HL-60/S4 (cell line): Measurements from ENCODE around the gene PLEKHA7.

Experiments
- in situ Hi-C: fragments of 300-500 bp; cut with MboI; formaldehyde crosslinking; loops from 2 replicates; pipeline ENCODE4 v1.14.3; 2022; ENCODE audit warnings: low sequenced_read_pairs

Gene PLEKHA7

DNA sequence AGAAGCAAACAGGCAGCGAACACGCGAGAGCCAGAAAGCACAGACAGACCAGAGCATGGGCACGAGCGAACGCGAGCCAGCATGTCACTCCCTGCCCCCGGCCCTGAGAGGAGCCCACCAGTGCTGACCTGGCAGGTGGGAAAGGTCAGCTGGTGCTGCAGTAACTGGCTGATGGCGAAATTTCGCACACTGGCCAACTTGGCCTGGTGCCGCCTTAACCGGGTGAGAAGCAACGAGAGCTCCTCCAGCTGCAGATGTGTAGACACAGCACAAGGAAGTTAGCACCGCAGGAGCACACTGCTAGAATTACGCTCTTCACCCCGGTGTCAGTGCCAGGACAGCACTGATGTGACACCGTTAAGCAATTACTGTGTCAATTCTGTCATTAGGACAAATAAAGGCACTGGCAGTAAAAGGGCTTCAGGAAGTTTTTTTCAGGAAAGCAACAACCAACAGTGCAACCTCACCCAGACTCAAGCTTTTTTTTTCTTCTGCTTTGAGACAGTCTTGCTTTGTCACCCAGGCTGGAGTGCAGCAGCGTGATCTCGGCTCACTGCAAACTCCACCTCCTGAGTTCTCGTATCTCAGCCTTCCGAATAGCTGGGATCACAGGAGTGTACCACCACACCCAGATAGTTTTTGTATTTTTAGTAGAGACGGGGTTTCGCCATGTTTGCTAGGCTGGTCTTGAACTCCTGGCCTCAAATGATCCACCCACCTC, 199.0 kb downstream of the PLEKHA7 start:
- in situ Hi-C loops, result no loop called here

DNA sequence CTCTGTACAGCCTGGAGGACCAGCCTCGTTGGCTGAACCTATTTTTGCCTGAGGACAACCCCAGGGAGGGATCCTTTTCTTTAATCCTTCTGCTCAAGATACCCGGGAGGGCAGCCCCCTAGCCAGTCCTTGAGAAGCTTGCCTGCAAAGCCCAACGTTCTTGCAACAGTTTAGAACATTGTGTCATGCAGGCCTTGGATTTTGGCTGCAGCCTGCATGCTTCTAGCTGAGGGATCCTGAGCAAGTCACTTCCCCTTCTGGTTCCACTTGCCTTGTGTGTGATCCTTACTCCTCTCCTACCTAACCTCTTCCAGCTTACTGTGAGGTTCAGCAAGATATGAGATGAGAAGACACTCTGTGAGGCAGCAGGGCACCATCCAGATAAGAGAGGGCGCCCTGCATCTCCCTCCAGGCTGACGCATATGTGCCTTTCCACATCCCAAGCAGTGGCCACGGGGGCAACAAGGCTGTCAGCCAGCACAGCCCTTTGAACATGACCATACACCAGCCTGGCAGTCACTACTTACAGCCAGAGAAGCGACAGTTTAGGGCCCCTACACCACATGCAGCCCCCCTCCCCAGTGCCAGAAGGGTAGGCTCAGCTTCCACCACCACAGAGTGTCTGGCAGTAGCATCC, 199.7 kb downstream of the PLEKHA7 start:
- in situ Hi-C loops, result no loop called here

DNA sequence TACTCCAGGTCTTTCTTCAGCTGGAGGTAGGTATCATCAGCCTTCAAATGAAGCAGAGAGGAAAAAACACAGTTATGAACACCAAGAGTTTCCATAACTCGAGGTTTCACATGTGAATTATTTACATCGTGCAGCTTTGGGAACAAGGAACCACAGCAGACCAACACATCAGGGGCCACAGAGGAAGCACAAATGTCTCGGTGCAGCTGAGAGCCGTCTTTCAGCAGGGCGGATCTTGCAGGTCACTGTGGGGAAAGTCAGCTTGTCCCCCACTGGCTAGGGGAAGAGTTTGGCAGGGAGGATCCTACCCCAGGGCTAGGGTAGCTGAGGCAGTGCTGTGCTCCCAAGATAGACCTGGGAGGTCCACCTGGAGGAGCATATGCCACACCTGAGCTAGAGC, 201.1 kb downstream of the PLEKHA7 start:
- in situ Hi-C loops, result no loop called here

DNA sequence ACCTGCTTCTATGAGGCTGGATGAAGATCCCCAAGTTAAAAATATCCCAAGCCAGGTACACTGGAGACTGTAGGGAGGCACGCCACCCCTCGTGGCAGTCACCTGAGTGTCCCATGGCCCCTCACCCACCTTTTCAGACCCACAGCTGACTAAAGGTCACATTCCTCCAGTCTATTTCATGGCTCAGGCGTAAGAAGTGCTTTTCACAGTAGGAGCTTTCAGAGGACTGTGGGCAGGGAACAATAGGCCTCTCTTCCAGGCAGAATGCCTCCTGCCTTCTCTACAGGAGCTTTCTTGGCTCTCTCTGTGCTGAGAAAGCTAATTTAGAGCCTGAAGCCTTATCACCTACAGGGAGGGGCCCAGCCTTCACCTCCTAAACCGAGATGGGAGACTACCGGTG, 201.9 kb downstream of the PLEKHA7 start:
- in situ Hi-C loops, result no loop called here

DNA sequence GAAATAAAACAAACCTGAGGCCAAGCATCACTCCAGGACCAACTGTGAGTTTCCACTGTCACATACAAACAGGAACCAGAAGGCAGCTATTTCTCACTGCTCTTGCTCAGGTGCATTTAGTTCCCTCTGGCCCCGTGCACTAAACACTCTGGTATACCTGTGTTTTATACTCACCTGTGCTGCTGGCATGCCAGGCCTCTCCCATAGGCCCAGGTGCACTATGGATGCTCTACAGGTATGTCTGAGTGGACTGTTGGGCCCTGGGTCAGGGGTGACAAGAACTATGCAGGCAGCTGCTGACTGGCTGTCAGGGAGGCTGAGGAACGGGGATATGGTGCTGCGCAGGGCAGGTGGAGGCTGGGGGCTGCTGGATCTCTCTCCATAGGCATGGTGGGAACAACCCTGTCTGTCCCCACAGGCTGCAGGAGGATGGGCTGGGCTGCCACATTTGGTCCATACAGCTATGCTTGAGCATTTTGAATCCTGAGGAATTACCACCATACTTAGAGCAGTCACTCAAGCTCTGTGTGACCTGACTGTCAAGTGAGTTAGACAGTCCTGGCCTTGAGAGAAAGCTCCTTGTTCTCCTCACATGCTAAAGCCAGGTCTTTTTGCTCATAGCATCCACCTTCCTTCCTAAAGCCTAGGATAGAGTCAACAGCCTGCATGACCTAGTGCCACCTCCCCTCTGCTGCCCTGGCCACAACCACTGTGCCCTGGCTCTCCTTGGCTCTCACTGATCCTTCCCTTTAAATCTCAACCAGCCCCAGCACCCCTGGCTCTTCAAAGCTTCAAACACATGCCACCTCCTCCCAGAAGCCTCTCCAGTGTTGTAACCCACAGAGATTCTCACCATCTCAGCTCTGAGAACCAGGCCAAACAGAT, 202.8 kb downstream of the PLEKHA7 start:
- in situ Hi-C loops, result no loop called here

DNA sequence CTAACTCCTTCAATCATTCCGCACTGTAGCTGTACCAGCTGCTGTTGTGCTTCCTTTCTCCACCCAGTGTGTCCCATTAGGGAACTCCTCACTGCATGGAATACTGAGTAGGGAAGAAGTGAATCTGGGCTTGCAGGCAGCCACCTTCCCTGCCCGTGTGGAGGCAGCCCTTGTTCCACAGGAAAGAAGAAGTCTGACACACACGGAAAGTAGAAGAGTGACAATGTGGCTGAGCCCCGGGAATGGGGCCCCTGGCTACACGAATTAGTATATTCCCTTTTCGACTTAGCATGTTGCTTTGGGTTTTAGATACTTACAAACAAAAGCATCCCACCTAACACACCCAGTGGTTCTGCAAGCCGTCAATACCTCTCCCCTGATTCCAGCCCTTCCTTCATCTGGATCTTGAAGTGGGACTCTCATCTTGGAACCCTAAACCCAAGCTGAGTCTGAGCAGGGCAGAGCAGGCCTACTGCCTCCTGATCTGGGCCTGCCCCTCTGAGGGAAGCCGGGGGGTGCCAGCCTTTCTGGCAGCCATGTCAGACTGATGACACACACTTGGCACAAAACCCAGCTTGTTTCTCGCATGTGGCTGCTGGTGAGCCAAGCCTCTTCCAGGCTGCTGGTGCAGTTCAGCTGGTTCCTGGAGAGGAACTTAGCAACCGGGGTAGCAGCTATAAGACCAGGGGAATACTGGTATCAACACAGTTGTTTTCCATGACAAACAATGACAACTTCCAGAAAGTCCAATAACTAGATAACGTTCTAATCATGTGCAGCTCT, 204.1 kb downstream of the PLEKHA7 start:
- in situ Hi-C loops, result no loop called here

DNA sequence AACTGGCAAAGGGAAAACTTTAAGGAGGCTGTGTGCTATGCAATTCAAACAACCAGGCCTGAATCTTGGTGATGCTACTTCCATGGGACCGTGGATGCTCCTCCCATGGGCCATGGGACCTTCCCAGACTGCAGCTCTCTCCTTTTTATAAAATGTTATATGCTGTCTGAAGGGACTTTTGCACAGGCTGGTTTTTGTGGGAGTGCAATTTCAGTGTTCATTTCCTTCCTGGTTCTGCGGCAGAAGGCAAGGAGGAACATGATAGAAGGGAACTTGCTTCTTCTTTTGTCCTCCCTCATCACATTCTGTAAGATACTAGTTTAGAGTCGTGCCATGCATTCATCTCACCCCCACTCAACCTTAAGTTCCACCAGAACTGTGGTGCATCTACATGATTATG, 206.9 kb downstream of the PLEKHA7 start:
- in situ Hi-C loops, result no loop called here

DNA sequence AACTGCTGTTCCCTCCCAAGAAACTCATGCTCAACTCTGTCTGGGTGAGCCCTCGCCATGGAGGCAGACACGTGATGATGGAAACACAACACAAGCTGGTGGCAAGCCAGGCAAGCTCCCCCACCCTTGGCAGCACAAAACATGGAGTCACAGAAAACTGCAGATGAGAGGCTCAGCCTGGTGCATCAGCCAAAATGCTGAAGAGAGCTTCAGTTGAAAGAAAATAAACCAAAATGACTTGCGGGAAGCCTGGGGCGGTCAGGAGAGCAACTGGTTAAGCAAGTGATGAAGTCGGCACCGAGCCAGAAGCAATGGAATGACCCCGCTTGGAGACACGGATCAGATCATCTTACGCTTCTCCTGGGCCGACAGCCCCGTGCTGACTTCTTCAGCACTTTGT, 207.4 kb downstream of the PLEKHA7 start:
- in situ Hi-C loops, result no loop called here

DNA sequence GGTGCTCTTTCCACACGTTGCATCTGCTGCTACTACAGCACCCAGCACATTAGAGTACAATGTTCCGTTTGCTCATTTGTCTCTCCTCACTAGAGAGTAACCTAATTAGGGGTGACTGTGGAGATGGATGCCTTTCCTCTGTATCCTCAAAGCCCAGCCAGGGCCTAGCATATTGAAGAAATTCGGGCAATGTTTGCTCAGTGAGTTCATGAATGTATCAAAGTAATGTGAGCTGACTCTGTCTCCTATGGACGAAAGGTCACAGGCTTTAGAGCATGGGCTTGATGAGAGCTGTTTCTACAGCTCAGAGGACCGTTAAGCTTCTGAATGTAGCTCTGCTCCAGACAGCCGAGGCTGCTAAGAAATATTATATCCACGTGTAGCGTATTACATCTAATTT, 208.3 kb downstream of the PLEKHA7 start:
- in situ Hi-C loops, result no loop called here

DNA sequence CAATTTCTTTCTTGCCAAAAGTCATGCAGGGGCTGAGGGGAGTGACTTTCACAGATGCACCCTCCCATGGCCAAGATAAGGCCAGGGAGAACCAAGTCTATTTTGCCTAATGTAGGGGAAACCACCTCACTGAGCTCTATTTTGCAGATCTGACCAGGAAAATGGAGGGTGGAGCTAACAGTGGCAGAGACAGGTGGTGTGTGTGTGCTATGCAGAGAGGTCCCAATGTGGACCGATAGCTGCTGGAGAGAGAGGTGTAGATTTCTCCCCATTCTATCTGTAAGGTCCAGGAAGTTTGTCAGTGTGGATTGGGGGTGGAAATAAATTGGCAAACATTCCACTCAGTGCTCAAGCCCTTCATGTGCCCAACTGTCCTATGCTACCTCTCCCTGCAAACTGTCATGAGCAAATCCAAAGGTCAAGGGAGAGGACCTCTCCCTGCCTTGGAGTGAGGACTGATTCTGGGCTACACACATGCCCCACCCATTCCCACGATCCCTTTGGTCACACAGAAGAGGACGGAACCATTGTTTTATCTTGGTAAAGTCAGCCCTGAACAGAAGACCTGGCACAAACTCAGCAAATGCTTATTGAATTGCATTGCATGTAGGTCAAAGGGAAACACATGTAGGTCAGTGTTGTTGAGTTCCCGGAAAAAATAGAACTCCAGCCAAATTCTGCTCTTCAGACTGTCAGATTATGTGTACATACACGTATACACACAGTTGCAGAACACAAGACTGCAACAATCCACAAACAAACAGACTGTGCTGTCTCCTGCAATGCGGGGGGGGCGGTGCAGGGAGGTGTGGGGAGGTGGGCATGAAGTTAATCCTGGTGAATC, 209.9 kb downstream of the PLEKHA7 start:
- in situ Hi-C loops, result no loop called here

DNA sequence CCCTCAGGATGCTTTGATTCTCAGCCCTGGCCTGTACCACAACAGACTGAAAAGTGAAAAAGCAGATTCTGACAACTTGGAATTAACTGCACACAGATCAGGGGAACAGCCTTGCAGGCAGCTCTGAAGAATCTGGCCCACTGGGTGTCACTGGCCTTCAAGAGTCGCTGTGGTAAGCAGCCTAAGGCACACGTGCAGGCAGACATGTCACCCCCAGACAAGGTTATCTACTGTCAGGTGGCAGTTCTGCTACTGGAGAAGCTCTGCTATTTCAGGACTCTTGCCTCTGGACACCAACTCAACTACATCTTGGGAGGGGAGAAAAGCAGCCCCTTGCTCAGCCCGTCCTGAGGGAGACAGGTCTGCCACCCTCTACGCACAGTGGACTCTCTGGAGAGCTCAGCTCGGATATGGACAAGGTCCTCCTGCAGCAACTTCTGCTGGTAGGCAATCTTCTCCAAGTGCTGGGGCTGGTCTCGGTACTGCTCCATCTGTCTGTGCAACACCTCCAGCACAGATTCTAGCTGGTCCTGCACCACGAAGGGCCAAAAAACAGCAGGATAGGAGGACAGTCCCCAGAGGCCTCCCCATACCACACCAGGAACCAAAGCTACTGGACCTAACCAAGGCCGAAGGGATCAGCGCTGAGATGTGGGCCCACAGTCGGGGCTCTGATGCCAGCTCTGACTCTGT, 212.8 kb downstream of the PLEKHA7 start:
- in situ Hi-C loops, result no loop called here

DNA sequence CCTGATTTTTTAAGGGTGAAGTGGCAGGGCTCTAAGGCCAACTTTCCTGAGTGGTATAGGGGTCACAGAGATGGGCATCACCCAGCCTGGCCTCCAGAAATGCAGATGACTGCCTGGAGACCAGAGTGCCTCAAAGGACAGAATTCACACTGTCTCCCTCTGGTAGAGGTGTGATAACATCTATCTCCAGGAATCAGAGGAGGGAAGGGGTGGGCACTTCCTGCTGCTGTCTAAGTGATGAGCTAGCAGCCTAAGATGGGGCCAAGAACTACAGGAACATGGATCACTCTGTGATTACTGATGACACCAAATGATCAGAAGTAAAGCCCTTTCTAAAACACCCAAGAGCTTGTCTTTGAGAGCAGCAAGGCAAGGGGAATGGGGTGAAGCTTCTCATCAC, 213.8 kb downstream of the PLEKHA7 start:
- in situ Hi-C loops, result no loop called here

DNA sequence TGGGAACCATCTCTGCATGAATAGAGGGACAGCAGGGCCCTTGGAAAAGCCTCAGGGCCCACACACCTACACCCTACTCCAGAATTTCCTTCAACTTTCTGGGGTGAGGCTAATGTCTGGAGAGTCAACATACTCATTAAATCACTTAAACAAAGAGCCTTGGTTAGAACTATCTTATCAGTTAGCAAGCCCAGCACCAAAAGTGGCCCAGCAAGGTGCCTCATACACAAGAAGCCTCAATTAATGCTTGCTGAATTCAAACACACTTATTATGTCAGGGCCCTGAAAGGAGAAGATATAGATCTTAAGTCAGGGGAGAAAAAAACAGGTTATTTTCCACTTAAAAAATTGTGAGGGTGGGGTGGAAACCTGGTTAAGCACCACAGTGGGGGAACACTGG, 214.3 kb downstream of the PLEKHA7 start:
- in situ Hi-C loops, result no loop called here

DNA sequence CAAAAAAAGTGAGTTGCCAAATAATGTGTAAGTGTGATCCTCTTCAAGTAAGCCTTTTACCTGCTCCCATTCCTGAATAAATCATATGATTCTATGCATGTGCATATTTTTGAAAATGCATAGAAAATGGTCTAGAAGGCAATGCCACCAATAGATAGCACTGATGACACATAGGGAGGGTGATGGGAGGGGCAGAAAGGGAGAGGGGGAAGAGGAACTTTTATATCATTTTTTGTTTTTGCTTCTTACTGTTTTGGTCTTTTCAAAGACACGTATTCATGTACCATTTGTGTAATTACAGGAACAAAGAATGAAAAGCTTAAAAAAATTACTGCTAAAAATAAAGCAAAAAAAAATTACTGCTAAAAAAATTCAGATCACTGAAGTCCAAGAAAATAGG, 215.0 kb downstream of the PLEKHA7 start:
- in situ Hi-C loops, result no loop called here

DNA sequence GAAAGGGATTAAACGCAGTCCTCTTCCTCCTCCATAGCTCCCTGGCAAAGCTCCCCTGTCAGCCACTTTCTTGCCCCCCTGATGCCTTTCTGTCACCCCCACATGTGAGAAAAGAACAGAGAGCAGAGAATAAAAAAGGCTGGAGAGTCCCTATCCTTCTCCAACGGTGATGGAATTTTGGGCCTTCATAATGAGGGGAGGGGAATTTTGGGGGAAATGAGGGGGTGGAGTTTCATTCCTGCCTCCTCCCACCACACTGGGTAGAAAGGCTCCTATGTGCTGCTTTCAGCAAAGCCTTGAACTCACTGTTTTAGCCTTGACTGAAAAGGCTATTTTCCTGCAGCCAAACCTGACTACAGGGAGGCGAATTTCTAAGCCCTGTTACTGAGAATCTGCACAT, 216.4 kb downstream of the PLEKHA7 start:
- in situ Hi-C loops, result no loop called here

DNA sequence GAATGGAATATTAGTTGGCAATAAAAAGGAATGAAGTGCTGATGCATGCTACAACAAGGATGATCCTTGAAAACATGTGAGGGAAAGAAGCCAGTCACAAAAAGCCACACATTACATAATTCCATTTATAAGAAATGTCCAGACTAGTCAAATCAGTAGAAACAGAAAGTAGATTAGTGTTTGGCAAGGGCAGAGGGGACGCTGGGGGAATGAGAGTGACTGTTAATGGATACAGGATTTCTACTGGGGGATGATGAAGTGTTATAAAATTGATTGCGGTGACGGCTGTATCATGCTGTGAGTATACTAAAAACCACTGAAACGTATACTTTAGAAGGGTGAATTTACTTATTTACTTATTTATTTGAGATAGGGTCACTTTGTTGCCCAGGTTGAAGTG, 217.9 kb downstream of the PLEKHA7 start:
- in situ Hi-C loops, result no loop called here

DNA sequence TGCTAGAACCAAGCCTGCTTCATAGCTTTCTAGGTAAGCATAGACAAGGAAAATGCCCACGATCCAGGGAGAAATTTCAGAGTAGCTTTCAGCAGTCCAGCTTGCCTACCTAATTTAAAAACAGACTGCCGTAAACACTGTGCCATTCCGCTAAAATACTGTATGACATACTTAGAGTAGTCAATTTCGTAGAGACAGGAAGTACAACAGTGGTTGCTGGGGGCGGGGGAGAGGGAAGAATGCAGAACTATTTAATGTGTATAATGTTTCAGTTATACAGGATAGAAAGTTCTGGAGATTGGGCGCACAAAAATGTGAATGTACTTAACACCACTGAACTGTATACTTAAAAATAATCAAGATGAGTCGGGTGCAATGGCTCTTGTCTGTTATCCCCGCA, 219.1 kb downstream of the PLEKHA7 start:
- in situ Hi-C loops, result no loop called here

DNA sequence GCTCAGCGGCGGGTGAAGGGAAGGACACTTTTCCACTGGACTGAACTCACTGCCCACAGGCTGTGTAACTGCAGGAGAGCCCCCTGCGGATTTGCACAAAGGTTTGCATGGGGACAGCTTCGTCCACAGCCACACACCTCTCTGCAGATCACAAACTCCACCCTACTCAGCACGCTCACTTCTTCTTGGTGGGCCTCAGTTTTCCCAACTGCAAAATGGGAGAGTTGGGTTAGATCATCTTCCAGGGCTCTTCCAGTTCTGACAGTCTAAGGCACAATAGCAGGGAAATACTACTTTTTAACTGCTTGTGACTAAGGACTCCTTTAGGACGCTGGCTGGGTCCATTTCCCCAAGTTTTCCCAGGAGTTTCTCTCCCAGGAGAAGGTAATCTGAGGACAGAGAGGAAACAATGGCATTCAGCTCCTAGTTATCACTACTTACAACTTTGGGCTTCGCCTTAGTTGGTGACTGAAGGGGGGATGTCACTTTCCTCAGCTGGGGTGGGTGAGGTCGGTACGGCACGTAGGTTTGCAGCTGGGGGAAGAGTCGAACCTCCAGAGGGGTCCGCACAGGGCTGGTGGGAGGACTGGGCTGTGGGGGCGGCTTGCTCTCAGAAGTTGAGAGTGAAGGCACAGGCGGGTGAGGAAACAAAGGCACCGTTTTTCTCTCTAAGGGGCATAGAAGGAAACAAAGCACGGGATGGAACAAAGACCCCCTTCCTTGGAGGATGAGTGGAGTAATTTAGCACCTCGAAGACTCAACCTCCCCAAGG, 220.0 kb downstream of the PLEKHA7 start:
- in situ Hi-C loops, result no loop called here

DNA sequence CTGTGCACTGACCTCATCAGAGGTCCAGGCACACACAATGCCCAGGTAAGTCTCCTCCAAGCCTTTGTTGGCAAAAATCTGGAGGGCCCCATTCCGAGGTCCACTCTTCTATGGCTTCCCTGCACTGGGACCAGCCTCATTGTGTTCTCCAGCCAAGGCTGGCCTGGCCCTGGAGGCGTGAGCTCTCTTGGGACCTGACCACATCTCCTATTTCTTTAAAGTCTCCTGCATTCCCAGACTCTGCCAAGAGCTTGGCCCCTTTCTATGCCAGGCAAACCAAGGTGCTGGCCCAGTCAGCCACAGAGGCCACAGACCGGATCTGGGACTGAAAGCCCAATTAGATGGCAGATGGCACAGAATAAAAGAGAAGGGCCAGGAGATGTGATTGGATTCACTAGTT, 220.7 kb downstream of the PLEKHA7 start:
- in situ Hi-C loops, result no loop called here
